Ovary (tissue), 9 donors: ENCODE data around the gene NCAPH2. TPM values are rescaled to one million over a fixed set of nuclear protein-coding genes. Genes with fewer than 3 reads are reported as not detected.

Source experiments
- DNase-seq, 5 donors: peaks; one replicate each; pipeline ENCODE4 v3.0.0-alpha.2; 2019 to 2020
- H3K27ac ChIP-seq, 2 donors: fragments of 200-600 bp; one replicate each; pipeline versions ENCODE4 v1.5.1 to v1.8.0; 2019 to 2022
- H3K27me3 ChIP-seq: fragments of 200-600 bp; one replicate; pipeline ENCODE4 v1.8.0; 2022
- H3K36me3 ChIP-seq: fragments of 200-600 bp; sonication (generic); one replicate; pipeline ENCODE4 v1.5.1; 2019
- H3K4me1 ChIP-seq: one replicate; pipeline ENCODE4 v1.8.1; 2013; ENCODE audit warnings: mild to moderate bottlenecking, moderate library complexity; ENCODE audit not compliant: insufficient read depth
- H3K4me3 ChIP-seq: fragments of 200-600 bp; sonication (generic); one replicate; pipeline ENCODE4 v1.5.1; 2017
- H3K9me3 ChIP-seq, 2 donors: fragments of 200-600 bp in 1 of 2; sonication (generic) in 1 of 2; one replicate each; pipeline versions ENCODE4 v1.5.1 to v1.8.1; 2013 to 2019; ENCODE audit warnings: mild to moderate bottlenecking in 1 of 2, moderate library complexity in 1 of 2
- EP300 ChIP-seq: sonication (generic); formaldehyde crosslinking; IDR thresholded peaks from one replicate; pipeline ENCODE4 v1.6.1; 2017; ENCODE audit warnings: antibody characterized with exemption
- POLR2A ChIP-seq: fragments of 450-650 bp; IDR thresholded peaks from one replicate; pipeline ENCODE4 v1.6.1; 2017; ENCODE audit warnings: antibody characterized with exemption, mild to moderate bottlenecking, moderate library complexity
- WGBS, 3 donors: extraction: QIAGEN DNeasy Blood & Tissue Kit in 1 of 3; methylation state at CpG; one replicate each; pipeline versions ENCODE4 v1.1.5 to v1.1.7; 2013 to 2017; 5-methylcytosine and 5-hydroxymethylcytosine counted together
- intact Hi-C, 4 donors: fragments of 100-400 bp; cut with DNase I; formaldehyde crosslinking; loops; one replicate each; pipeline versions ENCODE4 v1.11.0 to v1.15.1; 2022 to 2023
- polyA plus RNA-seq, 2 donors: library from polyadenylated mRNA; stranded (reverse); fragments of 200-250 nt in 1 of 2; fragments of 350-450 nt in 1 of 2; fragmentation: Illumina TruSeq in 1 of 2; extraction: RNeasy Lipid Tissue Mini Kit (QIAGEN cat#74804) in 1 of 2; gene quantifications; one replicate each; pipeline ENCODE4 v1.2.3, GENCODE V29; 2013 to 2014
- total RNA-seq, 7 donors: library from RNA; depleted of rRNA in 2 of 7; stranded (reverse); fragments of >200 nt in 2 of 7; fragmentation: NEBNext Ultra II Directional in 3 of 7; extraction: Animal tissue kit (Norgen Biotek cat#: 25700) in 3 of 7; gene quantifications; one replicate each; pipeline versions ENCODE4 v1.1.0 to v1.2.4, GENCODE V29; 2016 to 2023
- TF ChIP-seq, protein P1 (sequence below), 3 donors: fragments of 450-650 bp in 2 of 3; fragments of 200-600 bp in 1 of 3; IDR thresholded peaks; one replicate each; pipeline versions ENCODE4 v1.5.1 to v1.8.0; 2016 to 2022; ENCODE audit warnings: antibody characterized with exemption in 3 of 3, mild to moderate bottlenecking in 1 of 3
- donor health status: DM: no; HTN: no; CAD: no; lungs with moderate emphysema.
- donor health status: DM: no; HTN: no; CAD: no.
- donor health status: Bipolar disorder and iron deficiency.
- donor health status: DM: yes; HTN: yes; CAD: no.
- donor health status: DM: no; HTN: no; CAD: no.
- donor health status: DM: yes; HTN: yes; CAD: no.

Gene NCAPH2
- total and polyA plus RNA-seq, 9 donors = 11.5 to 61.5 (median 49.0) TPM

DNA sequence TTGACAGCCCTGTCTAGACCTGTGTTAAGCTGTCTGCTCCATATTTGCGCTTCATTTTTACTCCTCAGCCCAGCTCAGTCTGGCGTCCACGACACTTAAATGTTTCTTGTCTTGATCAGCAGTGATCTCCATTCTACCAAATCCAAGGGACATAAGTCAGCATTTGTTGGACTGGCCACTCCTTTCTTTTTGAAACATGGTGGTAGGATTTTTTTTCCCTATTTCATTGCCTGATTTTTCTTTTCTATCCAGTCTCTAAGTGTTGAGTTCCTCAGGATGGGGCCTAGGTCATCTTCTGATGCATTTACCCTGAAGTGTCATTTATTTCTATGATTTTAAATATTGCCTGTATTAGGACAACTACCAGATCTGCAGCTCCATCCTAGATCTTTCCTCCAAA, 873 bp downstream of the NCAPH2 start:
- intact Hi-C loops = loop anchor here in 1 of 4 donors (10.0 kb wide), 1 partner anchor 264 kb away; the partner anchor contains the start of gene TUBGCP6
- TF ChIP-seq, protein P1, sequence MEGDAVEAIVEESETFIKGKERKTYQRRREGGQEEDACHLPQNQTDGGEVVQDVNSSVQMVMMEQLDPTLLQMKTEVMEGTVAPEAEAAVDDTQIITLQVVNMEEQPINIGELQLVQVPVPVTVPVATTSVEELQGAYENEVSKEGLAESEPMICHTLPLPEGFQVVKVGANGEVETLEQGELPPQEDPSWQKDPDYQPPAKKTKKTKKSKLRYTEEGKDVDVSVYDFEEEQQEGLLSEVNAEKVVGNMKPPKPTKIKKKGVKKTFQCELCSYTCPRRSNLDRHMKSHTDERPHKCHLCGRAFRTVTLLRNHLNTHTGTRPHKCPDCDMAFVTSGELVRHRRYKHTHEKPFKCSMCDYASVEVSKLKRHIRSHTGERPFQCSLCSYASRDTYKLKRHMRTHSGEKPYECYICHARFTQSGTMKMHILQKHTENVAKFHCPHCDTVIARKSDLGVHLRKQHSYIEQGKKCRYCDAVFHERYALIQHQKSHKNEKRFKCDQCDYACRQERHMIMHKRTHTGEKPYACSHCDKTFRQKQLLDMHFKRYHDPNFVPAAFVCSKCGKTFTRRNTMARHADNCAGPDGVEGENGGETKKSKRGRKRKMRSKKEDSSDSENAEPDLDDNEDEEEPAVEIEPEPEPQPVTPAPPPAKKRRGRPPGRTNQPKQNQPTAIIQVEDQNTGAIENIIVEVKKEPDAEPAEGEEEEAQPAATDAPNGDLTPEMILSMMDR (IDR thresholded peaks at IDR 0.05) = no peak
- TF ChIP-seq EP300 (no peak), POLR2A (no peak)
- Histone ChIP-seq H3K36me3 (no peaks in the 10 kb centered on the region), H3K4me1 (peaks cover 13% of the 10 kb centered on the region), H3K27me3 (no peaks in the 10 kb centered on the region), H3K4me3 (peak overlapping the region; percentile 55), H3K9me3 (no peaks in the 10 kb centered on the region), H3K27ac (peak overlapping the region in 1 of 2 donors; percentile 61)
- DNase-seq = no peak
- WGBS, 3 donors = 4 to 8% (median 7%) methylated on average over 3 of the region's 3 CpGs

- Histone ChIP-seq H3K36me3 (no peaks in the 10 kb centered on the region), H3K9me3 (no peaks in the 10 kb centered on the region), H3K27ac (no peak overlapping the region), H3K4me3 (no peak overlapping the region), H3K4me1 (peaks cover 2% of the 10 kb centered on the region), H3K27me3 (no peaks in the 10 kb centered on the region)
- TF ChIP-seq POLR2A = no peak
- TF ChIP-seq, protein P1 (IDR thresholded peaks at IDR 0.05) = no peak
- TF ChIP-seq EP300 = no peak
- WGBS, 3 donors = 93 to 98% (median 94%) methylated on average over 15 of the region's 15 CpGs
- DNase-seq = no peak
- intact Hi-C loops = no loop called here
Measured at GRCh38 chr22:50513175-50513574, 5.2 kb downstream of the NCAPH2 start.

GRCh38 chr22:50516068-50516467, 8.0 kb downstream of the NCAPH2 start:
- H3K9me3 ChIP-seq = no peaks in the 10 kb centered on the region

DNA sequence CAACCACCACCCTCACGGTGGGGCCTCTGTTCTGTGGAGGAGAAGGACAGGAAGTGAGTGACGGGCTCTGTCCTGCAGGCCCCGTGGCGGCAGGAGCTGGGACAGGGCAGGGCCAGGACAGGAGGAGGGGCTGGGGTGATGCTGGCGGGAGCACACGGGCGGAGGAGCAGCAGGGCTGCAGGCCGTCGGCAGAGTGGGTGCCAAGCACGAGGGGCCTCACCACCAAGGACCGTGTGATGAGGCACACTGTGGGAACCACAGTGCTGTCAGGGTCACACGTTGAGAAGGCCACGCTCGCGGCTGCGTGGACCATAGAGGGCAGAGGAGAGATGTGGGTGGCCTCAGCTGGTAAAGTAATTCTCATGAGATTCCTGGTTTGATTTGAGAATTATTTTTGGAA, 8.9 kb downstream of the NCAPH2 start:
- no peaks in the 10 kb centered on the region for H3K27me3 ChIP-seq
- no peaks in the 10 kb centered on the region for H3K9me3 ChIP-seq
- H3K27ac ChIP-seq = no peak overlapping the region
- intact Hi-C loops = no loop called here
- H3K4me1 ChIP-seq = no peaks in the 10 kb centered on the region
- no peak for DNase-seq
- no peaks in the 10 kb centered on the region for H3K36me3 ChIP-seq
- 76 to 82% (median 77%) methylated on average over 16 of the region's 16 CpGs for WGBS, 3 donors
- H3K4me3 ChIP-seq = no peak overlapping the region
- no peak for TF ChIP-seq EP300
- TF ChIP-seq POLR2A = no peak
- TF ChIP-seq, protein P1 (IDR thresholded peaks at IDR 0.05) = no peak

More at GRCh38 chr22:50516068-50516467, 8.0 kb downstream of the NCAPH2 start:
- no peaks in the 10 kb centered on the region for H3K27me3 ChIP-seq
- DNase-seq = no peak
- no peak overlapping the region for H3K4me3 ChIP-seq
- no peak overlapping the region for H3K27ac ChIP-seq
- 83 to 89% (median 86%) methylated on average over 8 of the region's 8 CpGs for WGBS, 3 donors
- intact Hi-C loops = no loop called here
- no peak for TF ChIP-seq POLR2A
- TF ChIP-seq, protein P1 (IDR thresholded peaks at IDR 0.05) = no peak
- no peak for TF ChIP-seq EP300
- H3K36me3 ChIP-seq = no peaks in the 10 kb centered on the region
- H3K4me1 ChIP-seq = no peaks in the 10 kb centered on the region
